Measurements from ENCODE around the gene NSF.

DNA sequence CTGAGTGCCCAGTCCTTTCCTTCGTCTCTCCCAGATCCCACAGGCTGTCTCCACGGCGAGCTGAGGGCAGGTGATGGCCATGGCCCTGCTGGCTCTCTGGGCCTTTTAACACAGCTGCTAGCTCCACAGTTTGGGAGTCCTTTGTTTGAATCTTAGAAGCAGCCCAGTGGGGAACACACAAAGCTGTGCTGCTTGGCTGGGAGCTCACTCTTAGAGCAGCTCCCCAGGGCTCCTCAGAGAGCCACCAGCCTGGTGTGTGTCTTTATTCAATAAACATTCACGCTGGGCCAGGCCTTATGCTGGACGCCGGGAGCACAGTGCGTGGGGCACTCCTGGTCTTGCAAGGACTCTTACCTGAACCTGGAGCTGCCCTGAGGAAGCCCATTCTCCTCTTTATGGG is 198.3 kb downstream of the NSF start:
- TF ChIP-seq, protein P1, sequence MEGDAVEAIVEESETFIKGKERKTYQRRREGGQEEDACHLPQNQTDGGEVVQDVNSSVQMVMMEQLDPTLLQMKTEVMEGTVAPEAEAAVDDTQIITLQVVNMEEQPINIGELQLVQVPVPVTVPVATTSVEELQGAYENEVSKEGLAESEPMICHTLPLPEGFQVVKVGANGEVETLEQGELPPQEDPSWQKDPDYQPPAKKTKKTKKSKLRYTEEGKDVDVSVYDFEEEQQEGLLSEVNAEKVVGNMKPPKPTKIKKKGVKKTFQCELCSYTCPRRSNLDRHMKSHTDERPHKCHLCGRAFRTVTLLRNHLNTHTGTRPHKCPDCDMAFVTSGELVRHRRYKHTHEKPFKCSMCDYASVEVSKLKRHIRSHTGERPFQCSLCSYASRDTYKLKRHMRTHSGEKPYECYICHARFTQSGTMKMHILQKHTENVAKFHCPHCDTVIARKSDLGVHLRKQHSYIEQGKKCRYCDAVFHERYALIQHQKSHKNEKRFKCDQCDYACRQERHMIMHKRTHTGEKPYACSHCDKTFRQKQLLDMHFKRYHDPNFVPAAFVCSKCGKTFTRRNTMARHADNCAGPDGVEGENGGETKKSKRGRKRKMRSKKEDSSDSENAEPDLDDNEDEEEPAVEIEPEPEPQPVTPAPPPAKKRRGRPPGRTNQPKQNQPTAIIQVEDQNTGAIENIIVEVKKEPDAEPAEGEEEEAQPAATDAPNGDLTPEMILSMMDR (IDR thresholded peaks at IDR 0.05; ENCODE audit: low read depth, low read length, poor library complexity, severe bottlenecking): no peak
- TF ChIP-seq EZH2phosphoT487 (IDR thresholded peaks at IDR 0.05; ENCODE audit: borderline replicate concordance, low read length): no peak
